H1 (cell line): Measurements from ENCODE around the gene ME3.

Experiments used
- CBX8 ChIP-seq: fragments of 300-800, 300-1000 bp; sonication (generic); IDR thresholded peaks from 2 replicates; pipeline ENCODE4 v1.7.1; 2016; ENCODE audit warnings: low read depth, low read length, borderline replicate concordance
- CREB1 ChIP-seq: IDR thresholded peaks from 2 replicates; pipeline ENCODE4 v1.6.1; 2012; ENCODE audit warnings: inconsistent platforms
- EP300 ChIP-seq, 2 experiments: IDR thresholded peaks; 1 replicate in 1 of 2; 2 replicates in 1 of 2; pipeline ENCODE4 v1.6.1; 2011 to 2012; ENCODE audit warnings: low read depth in 2 of 2, low read length in 2 of 2, mild to moderate bottlenecking in 2 of 2, borderline replicate concordance in 1 of 2, inconsistent platforms in 1 of 2, moderate library complexity in 1 of 2
- EZH2 ChIP-seq: fragments of 200-600 bp; sonication (generic); IDR thresholded peaks from 2 replicates; pipeline ENCODE4 v1.7.1; 2012; ENCODE audit warnings: low read depth, mild to moderate bottlenecking, moderate library complexity, low read length, inconsistent platforms; ENCODE audit not compliant: severe bottlenecking
- KDM5A ChIP-seq: fragments of 200-600 bp; IDR thresholded peaks from 2 replicates; pipeline ENCODE4 v1.7.1; 2012; ENCODE audit warnings: mild to moderate bottlenecking, low read length, inconsistent platforms, mixed read lengths
- NRF1 ChIP-seq: IDR thresholded peaks from 2 replicates; pipeline ENCODE4 v1.6.1; 2011; ENCODE audit warnings: mild to moderate bottlenecking, low read depth, low read length, improper control_type of control experiment
- POLR2A ChIP-seq, 2 experiments: IDR thresholded peaks; 1 replicate in 1 of 2; 2 replicates in 1 of 2; pipeline ENCODE4 v1.6.1; 2011; ENCODE audit warnings: low read depth in 2 of 2, low read length in 2 of 2, mild to moderate bottlenecking in 2 of 2; ENCODE audit errors: control extremely low read depth in 1 of 2
- POLR2AphosphoS5 ChIP-seq: IDR thresholded peaks from 2 replicates; pipeline ENCODE4 v1.6.1; 2011; ENCODE audit warnings: low read depth, low read length
- SIN3A ChIP-seq, 2 experiments: IDR thresholded peaks in 1 of 2; conservative IDR thresholded peaks in 1 of 2; 2 replicates each; pipeline ENCODE4 v1.6.1; 2011 to 2012; ENCODE audit warnings: low read length in 2 of 2, improper control_type of control experiment in 1 of 2, low read depth in 1 of 2, mild to moderate bottlenecking in 1 of 2
- TAF1 ChIP-seq: IDR thresholded peaks from 2 replicates; pipeline ENCODE4 v1.6.1; 2011; ENCODE audit warnings: mild to moderate bottlenecking, low read depth, low read length
- TF ChIP-seq, protein P1 (sequence below): IDR thresholded peaks from 2 replicates; pipeline ENCODE4 v1.6.1; 2011; ENCODE audit warnings: low read depth, mild to moderate bottlenecking, low read length; ENCODE audit not compliant: insufficient read depth
- TF ChIP-seq, protein P2 (sequence below), 3 experiments: IDR thresholded peaks; 1 replicate in 2 of 3; 2 replicates in 1 of 3; pipeline versions ENCODE4 v1.5.1 to v1.6.1; 2011; ENCODE audit warnings: low read length in 3 of 3, mild to moderate bottlenecking in 3 of 3, inconsistent platforms in 2 of 3, low read depth in 1 of 3, moderate library complexity in 1 of 3; ENCODE audit not compliant: insufficient read depth in 1 of 3; ENCODE audit errors: control extremely low read depth in 1 of 3
- TF ChIP-seq, protein P3 (sequence below): IDR thresholded peaks from 2 replicates; pipeline ENCODE4 v1.6.1; 2012; ENCODE audit warnings: inconsistent platforms

DNA sequence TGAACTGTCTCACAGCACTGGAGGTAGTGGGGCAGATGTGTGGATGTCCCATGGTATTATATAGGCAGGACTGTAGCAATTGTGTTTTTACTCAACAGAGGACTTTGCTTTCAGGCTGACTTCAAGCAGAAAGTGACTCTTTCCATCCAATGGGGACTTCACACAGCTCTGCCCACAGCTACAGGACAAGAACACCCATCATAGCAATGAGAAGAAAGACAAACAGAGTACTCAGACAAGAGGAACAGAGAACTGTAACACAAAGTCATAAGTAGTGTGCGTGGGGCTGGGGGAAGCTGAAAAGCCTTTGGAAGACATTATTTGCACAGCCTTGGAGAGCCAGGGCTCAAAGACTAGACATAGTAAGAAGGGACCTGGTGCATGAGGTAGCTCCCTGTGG is 227.4 kb downstream of the ME3 start:
- TF ChIP-seq POLR2A (IDR thresholded peaks at IDR 0.05; ENCODE audit: control extremely low read depth in 1 of 2, low read depth in 2 of 2, low read length in 2 of 2) (no peak), EZH2 (no peak), POLR2AphosphoS5 (no peak), TAF1 (no peak), EP300 (IDR thresholded peaks at IDR 0.05; ENCODE audit: borderline replicate concordance in 1 of 2, low read depth in 2 of 2, low read length in 2 of 2) (no peak), KDM5A (no peak), CBX8 (no peak), CREB1 (no peak), NRF1 (no peak), SIN3A (conservative IDR thresholded peaks at IDR 0.05 in 1 of 2, IDR thresholded peaks at IDR 0.05 in 1 of 2; ENCODE audit: low read depth in 1 of 2, low read length in 2 of 2) (no peak)
- TF ChIP-seq, protein P1, sequence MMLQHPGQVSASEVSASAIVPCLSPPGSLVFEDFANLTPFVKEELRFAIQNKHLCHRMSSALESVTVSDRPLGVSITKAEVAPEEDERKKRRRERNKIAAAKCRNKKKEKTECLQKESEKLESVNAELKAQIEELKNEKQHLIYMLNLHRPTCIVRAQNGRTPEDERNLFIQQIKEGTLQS: no peak
- TF ChIP-seq, protein P2, sequence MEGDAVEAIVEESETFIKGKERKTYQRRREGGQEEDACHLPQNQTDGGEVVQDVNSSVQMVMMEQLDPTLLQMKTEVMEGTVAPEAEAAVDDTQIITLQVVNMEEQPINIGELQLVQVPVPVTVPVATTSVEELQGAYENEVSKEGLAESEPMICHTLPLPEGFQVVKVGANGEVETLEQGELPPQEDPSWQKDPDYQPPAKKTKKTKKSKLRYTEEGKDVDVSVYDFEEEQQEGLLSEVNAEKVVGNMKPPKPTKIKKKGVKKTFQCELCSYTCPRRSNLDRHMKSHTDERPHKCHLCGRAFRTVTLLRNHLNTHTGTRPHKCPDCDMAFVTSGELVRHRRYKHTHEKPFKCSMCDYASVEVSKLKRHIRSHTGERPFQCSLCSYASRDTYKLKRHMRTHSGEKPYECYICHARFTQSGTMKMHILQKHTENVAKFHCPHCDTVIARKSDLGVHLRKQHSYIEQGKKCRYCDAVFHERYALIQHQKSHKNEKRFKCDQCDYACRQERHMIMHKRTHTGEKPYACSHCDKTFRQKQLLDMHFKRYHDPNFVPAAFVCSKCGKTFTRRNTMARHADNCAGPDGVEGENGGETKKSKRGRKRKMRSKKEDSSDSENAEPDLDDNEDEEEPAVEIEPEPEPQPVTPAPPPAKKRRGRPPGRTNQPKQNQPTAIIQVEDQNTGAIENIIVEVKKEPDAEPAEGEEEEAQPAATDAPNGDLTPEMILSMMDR (IDR thresholded peaks at IDR 0.05; ENCODE audit: control extremely low read depth in 1 of 3, insufficient read depth in 1 of 3, low read depth in 1 of 3, low read length in 3 of 3): no peak
- TF ChIP-seq, protein P3, sequence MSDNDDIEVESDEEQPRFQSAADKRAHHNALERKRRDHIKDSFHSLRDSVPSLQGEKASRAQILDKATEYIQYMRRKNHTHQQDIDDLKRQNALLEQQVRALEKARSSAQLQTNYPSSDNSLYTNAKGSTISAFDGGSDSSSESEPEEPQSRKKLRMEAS: no peak
